Ovary (tissue), 9 donors: ENCODE measurements around the gene FKBP2. TPM values are rescaled to one million over a fixed set of nuclear protein-coding genes. Genes with fewer than 3 reads are reported as not detected.
"Not testable (repeated sequence)": the region's sequence is repeated elsewhere in the genome, so short reads cannot be mapped to it uniquely, and the experiment has no call there.

Experiments used
- DNase-seq, 5 donors: peaks; one replicate each; pipeline ENCODE4 v3.0.0-alpha.2; 2019 to 2020
- H3K27ac ChIP-seq, 2 donors: fragments of 200-600 bp; one replicate each; pipeline versions ENCODE4 v1.5.1 to v1.8.0; 2019 to 2022
- H3K27me3 ChIP-seq: fragments of 200-600 bp; one replicate; pipeline ENCODE4 v1.8.0; 2022
- H3K36me3 ChIP-seq: fragments of 200-600 bp; sonication (generic); one replicate; pipeline ENCODE4 v1.5.1; 2019
- H3K4me1 ChIP-seq: one replicate; pipeline ENCODE4 v1.8.1; 2013; ENCODE audit warnings: mild to moderate bottlenecking, moderate library complexity; ENCODE audit not compliant: insufficient read depth
- H3K4me3 ChIP-seq: fragments of 200-600 bp; sonication (generic); one replicate; pipeline ENCODE4 v1.5.1; 2017
- H3K9me3 ChIP-seq, 2 donors: fragments of 200-600 bp in 1 of 2; sonication (generic) in 1 of 2; one replicate each; pipeline versions ENCODE4 v1.5.1 to v1.8.1; 2013 to 2019; ENCODE audit warnings: mild to moderate bottlenecking in 1 of 2, moderate library complexity in 1 of 2
- CTCF ChIP-seq, 3 donors: fragments of 450-650 bp in 2 of 3; fragments of 200-600 bp in 1 of 3; IDR thresholded peaks; one replicate each; pipeline versions ENCODE4 v1.5.1 to v1.8.0; 2016 to 2022; ENCODE audit warnings: antibody characterized with exemption in 3 of 3, mild to moderate bottlenecking in 1 of 3
- EP300 ChIP-seq: sonication (generic); formaldehyde crosslinking; IDR thresholded peaks from one replicate; pipeline ENCODE4 v1.6.1; 2017; ENCODE audit warnings: antibody characterized with exemption
- POLR2A ChIP-seq: fragments of 450-650 bp; IDR thresholded peaks from one replicate; pipeline ENCODE4 v1.6.1; 2017; ENCODE audit warnings: antibody characterized with exemption, mild to moderate bottlenecking, moderate library complexity
- WGBS, 3 donors: extraction: QIAGEN DNeasy Blood & Tissue Kit in 1 of 3; methylation state at CpG; one replicate each; pipeline versions ENCODE4 v1.1.5 to v1.1.7; 2013 to 2017; 5-methylcytosine and 5-hydroxymethylcytosine counted together
- intact Hi-C, 4 donors: fragments of 100-400 bp; cut with DNase I; formaldehyde crosslinking; loops; one replicate each; pipeline versions ENCODE4 v1.11.0 to v1.15.1; 2022 to 2023
- polyA plus RNA-seq, 2 donors: library from polyadenylated mRNA; stranded (reverse); fragments of 200-250 nt in 1 of 2; fragments of 350-450 nt in 1 of 2; fragmentation: Illumina TruSeq in 1 of 2; extraction: RNeasy Lipid Tissue Mini Kit (QIAGEN cat#74804) in 1 of 2; gene quantifications; one replicate each; pipeline ENCODE4 v1.2.3, GENCODE V29; 2013 to 2014
- total RNA-seq, 7 donors: library from RNA; depleted of rRNA in 2 of 7; stranded (reverse); fragments of >200 nt in 2 of 7; fragmentation: NEBNext Ultra II Directional in 3 of 7; extraction: Animal tissue kit (Norgen Biotek cat#: 25700) in 3 of 7; gene quantifications; one replicate each; pipeline versions ENCODE4 v1.1.0 to v1.2.4, GENCODE V29; 2016 to 2023
- donor health status: DM: no; HTN: no; CAD: no; lungs with moderate emphysema.
- donor health status: DM: no; HTN: no; CAD: no.
- donor health status: Bipolar disorder and iron deficiency.
- donor health status: DM: yes; HTN: yes; CAD: no.
- donor health status: DM: no; HTN: no; CAD: no.
- donor health status: DM: yes; HTN: yes; CAD: no.

FKBP2 gene
- total and polyA plus RNA-seq, 9 donors, result 25.1 to 132 (median 49.5) TPM

DNA sequence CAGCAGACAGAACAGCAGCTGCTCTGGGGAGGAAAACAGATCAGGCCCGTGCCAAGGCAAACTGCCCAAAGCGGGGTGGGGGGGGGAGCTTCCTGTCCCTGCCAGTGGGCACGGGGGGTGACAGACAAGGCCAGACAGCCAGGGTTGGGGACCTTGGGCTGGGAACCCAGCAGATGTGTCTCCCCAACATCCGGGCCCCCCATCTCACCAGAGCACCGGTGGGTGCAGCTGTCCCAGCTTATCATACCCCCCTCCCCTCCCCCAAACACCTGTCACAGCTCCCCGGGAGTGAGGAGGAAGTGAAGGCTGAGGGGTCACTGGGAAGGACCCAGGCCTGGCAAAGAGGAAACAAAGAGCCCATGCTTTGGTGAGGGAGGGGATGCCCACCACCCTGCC lies 4.5 kb downstream of the FKBP2 start:
- Histone ChIP-seq H3K36me3 (no peaks in the 10 kb centered on the region), H3K27ac (peak overlapping the region; percentile 41 to 60), H3K4me3 (peak overlapping the region; percentile 64), H3K27me3 (no peaks in the 10 kb centered on the region), H3K9me3 (no peaks in the 10 kb centered on the region), H3K4me1 (peaks cover 12% of the 10 kb centered on the region)
- 4 to 7% (median 6%) methylated on average over 6 of the region's 6 CpGs for WGBS, 3 donors
- TF ChIP-seq EP300 (no peak), CTCF (IDR thresholded peaks at IDR 0.05) (no peak), POLR2A (no peak)
- DNase-seq, result peak; percentile 57 to 77 (median 70)
- intact Hi-C loops, result no loop called here

GRCh38 chr11:64245797-64246620 lies 5.1 kb downstream of the FKBP2 start:
- WGBS, 3 donors, result 1 to 2% (median 1%) methylated on average over 37 to 46 of the region's 46 CpGs
- intact Hi-C loops, result no loop called here

GRCh38 chr11:64246621-64246870 lies 5.7 kb downstream of the FKBP2 start:
- WGBS, 3 donors, result 0 to 3% (median 0%) methylated on average over 11 to 41 of the region's 43 CpGs
- H3K27me3 ChIP-seq, H3K9me3 ChIP-seq, H3K36me3 ChIP-seq, intact Hi-C loops, DNase-seq, H3K27ac ChIP-seq: not testable (repeated sequence)
- Histone ChIP-seq H3K4me3 (peak overlapping the region; percentile 64), H3K4me1 (peaks cover 16% of the 10 kb centered on the region)

More at GRCh38 chr11:64245797-64246620, 5.1 kb downstream of the FKBP2 start:
- Histone ChIP-seq H3K4me3 (peak overlapping the region; percentile 64), H3K4me1 (peaks cover 16% of the 10 kb centered on the region), H3K27me3 (no peaks in the 10 kb centered on the region), H3K9me3 (no peaks in the 10 kb centered on the region), H3K36me3 (no peaks in the 10 kb centered on the region), H3K27ac (peak overlapping the region; percentile 41 to 60)
- DNase-seq, result peak; percentile 73 to 78 (median 73)
- no peak for TF ChIP-seq EP300
- TF ChIP-seq POLR2A, result no peak
- no peak for TF ChIP-seq CTCF (IDR thresholded peaks at IDR 0.05)

- peak; percentile 84 to 91 (median 88) for DNase-seq
- Histone ChIP-seq H3K36me3 (no peaks in the 10 kb centered on the region), H3K4me3 (peak within 1 kb of the TSS; percentile 64), H3K27ac (peak within 1 kb of the TSS; percentile 41 to 69), H3K27me3 (no peaks in the 10 kb centered on the region), H3K4me1 (peaks cover 16% of the 10 kb centered on the region), H3K9me3 (no peaks in the 10 kb centered on the region)
- intact Hi-C loops, result no loop called here
- TF ChIP-seq EP300 (no peak), CTCF (IDR thresholded peaks at IDR 0.05) (peak in 1 of 3 donors; percentile 29), POLR2A (no peak)
- 0 to 1% (median 1%) methylated on average over 34 to 72 of the region's 74 CpGs for WGBS, 3 donors
Measured at GRCh38 chr11:64246871-64247728, 6.2 kb downstream of the FKBP2 start, which contains the start of gene PPP1R14B. Gene PPP1R14B (minus strand): TSS chr11:64246943. CDS start chr11:64246673, 270 bp downstream.
